Stimulated activated CD8-positive, alpha-beta memory T cell treated with anti-CD3 and anti-CD28 coated beads, Interleukin-4, amount 100 ng/mL, for 1 hour (primary cell): ENCODE results near the gene DLG2.

Experiments used
- DNase-seq, 2 donors: peaks; one replicate each; pipeline ENCODE4 v3.0.0-alpha.2; 2020; ENCODE audit warnings: low read depth in 2 of 2, low spot score in 1 of 2

The DLG2 gene

DNA sequence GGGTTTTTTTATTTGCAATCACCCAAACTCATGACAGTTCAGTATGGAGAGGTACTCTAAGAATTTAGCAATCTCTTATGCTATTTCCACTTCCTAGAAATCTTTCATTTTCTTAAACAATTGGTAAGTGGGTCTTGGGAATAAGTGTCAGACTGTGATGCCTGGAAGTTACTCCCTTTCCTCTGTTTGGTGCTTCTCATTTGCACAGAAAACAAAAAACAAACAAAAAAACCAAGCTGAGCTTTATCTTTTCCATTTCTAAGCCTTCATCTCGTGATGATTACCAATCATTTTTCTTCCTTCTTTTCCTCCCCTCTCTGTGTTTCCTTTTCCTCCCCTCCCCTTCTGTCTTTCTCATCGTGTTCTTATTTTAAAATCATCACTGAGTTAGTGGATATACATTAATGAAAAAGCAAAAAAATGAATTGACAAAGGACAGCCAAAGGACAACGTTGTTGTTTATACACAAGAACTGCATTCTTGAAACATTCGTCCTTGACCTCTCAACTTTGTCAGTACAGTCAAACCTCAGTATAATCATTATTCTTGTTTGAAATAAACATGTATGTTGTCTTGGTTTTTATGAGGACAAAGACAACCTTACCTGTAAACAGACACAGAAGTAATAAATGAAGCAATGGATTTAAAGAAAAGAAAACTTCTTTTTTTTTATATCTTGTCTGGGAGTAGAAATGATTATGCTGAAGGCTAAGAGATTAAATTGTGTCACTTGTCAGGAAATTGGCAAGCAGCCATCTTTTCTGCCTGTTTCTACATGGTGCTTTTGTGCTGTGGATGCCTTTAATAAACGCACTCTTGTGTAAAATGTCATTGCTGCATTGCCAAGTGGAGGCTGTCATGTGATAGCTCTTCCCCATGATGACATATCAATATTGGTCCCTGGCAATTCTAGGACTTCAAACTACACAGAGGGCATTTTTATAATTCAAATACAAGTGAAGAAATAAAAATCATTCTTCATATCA, 1537.8 kb downstream of the DLG2 start:
- DNase-seq = no peak

DNA sequence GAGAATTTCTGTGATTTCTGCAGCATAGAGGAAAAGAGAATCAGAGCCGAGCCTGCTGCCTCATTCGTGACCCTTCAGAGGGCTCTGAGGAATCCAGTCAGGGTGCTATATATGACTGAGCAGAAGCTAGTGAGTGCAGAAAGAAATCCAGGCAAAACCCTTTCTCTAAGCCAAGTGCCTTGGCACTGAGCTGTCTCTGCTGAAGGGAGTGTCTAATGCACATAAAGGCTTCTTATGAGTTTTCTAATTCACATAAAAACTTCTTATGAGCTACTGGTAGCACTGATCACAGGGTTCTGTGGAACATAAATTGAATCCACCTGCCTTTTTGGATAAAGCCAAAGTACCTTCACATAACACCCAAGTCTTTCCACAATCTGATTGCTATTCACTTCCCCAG, 1555.3 kb downstream of the DLG2 start:
- no peak for DNase-seq

GRCh38 chr11:84069048-84069447, 1558.1 kb downstream of the DLG2 start:
- DNase-seq = no peak

- no peak for DNase-seq
These were observed 1565.4 kb downstream of the DLG2 start for GRCh38 chr11:84061726-84062125.

- no peak for DNase-seq
These were observed 1570.3 kb downstream of the DLG2 start for GRCh38 chr11:84056653-84057376.

DNA sequence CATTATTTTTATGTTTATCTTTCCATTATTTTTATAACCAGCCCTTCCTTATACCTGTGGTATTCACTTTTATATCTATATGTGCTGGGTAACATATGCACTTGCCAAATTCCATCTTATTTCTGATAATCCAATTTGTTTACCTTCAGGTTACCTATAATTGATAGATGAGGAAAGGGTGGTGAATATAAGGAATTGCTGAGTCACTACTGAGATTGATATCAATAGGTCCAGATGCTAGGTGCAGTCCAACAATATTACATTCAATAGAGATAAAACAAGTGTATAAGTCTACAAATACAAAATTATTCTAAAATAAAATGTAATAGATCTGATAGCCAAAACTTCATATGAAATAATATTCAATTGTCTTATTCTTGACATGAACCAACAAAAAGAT, 1582.0 kb downstream of the DLG2 start:
- DNase-seq = no peak

DNA sequence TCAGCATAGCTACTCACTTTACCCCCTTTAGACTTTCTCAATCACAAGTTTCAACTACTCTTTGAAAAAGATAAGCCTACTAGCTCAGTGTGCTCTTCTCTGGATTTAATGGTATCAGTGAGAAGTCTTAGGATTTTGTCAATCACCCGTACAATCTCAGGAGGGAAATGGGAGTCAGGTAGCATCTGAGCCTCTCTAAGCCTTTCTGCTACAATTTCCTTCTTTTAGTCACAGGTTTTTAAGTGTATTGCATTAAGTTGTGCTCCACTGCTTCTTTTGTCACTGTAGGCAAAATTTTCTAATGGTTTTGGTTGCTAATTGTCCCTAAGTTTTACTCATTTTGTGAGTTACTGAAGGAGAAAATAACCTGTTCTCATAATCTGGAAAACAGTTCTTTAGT, 1582.4 kb downstream of the DLG2 start:
- no peak for DNase-seq

- DNase-seq = no peak
These were observed 1590.4 kb downstream of the DLG2 start for GRCh38 chr11:84036664-84037194.

DNA sequence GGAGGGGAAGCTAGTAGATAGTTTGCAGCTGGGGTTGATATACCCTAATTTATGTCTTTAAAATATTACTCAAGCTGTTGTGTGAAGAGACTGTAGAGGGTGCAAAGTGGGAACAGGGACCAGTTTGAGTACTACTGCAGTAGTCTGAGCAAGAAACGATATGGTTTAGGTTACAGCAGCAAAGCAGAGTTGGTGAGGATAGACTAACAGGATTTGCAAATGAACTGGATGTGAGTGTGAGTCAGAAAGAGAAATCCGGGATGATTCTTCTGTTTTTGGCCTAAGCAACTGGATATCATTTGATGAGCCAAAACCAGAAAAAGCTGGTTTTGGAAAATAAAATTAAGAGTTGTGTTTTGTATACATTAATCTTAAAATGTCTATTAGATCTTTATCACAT, 1591.5 kb downstream of the DLG2 start:
- DNase-seq = no peak

GRCh38 chr11:84034484-84034883, 1592.7 kb downstream of the DLG2 start:
- DNase-seq = no peak

- DNase-seq = no peak
These were observed 1602.9 kb downstream of the DLG2 start for GRCh38 chr11:84024266-84024665.

- DNase-seq = no peak
These were observed 1604.4 kb downstream of the DLG2 start for GRCh38 chr11:84022695-84023094.

DNA sequence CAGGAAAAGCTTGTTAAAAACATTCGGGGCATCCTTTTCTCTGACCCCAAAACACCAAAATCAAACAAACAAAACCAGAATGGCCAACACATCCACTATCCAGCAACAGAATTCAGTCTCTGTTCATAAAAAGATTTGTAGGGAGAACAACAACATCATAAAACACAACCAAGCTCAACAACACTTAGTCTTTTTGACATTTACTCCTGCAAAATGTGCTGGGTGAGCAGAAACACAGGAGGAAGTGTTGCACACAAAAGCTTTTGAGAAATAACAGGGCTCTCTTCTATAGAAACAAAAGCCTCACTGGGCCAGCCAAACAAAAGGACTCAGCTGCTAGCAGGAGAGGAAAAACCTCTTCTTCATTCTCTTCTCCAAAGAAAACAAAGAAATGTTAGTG, 1604.9 kb downstream of the DLG2 start:
- no peak for DNase-seq

DNA sequence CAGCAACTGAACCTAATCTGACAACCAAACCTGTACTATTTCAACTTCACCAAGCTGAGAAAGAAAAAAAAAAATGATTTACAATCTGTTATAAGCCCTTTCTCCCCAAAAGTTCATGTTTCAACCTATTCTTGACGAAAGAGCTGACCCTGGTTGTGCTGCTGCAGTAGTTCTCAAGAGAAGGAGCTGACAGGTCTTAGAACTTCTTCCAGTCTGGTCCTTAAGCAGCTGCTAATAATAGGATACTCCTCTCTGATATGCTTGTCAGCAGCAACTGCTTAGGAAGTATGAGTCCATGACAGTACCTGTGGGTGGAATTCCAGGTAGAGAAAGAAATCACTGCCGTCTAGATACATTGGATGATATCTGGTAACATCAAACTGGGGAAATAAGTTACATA, 1605.9 kb downstream of the DLG2 start:
- no peak for DNase-seq

- DNase-seq = no peak
These were observed 1607.5 kb downstream of the DLG2 start for GRCh38 chr11:84019571-84020194.

- no peak for DNase-seq
These were observed 1612.6 kb downstream of the DLG2 start for GRCh38 chr11:84014539-84014938.

DNA sequence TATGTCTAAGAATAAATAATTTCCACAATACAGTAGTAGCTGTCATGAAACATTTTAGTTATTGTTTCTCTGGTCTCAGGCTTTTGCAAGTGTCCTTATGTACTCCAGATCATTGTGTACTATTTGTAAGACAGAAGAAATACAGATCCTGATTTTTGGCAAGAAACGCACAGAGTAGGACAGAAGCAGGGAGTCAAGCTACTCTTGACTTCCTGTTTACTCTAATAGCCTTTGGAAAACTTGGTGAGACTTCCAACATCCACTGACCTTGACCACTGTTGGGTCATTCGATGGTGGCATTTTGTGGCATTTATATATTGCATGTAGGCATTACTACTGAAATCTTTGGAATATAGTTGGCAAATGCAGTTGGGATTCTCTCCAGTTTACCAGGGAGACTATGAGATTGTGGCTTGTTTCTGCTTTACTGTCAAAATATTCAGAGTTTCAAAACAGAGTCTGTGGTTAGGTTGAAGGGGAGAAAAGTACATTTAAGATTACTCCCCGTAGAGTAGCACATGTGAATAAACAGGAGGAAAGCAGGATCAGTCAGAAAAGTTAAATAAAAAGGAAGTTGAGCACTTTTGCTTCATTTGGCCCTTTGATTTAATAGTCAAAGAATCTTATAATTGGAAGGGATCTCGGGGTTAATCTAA, 1614.8 kb downstream of the DLG2 start:
- DNase-seq = no peak

DNA sequence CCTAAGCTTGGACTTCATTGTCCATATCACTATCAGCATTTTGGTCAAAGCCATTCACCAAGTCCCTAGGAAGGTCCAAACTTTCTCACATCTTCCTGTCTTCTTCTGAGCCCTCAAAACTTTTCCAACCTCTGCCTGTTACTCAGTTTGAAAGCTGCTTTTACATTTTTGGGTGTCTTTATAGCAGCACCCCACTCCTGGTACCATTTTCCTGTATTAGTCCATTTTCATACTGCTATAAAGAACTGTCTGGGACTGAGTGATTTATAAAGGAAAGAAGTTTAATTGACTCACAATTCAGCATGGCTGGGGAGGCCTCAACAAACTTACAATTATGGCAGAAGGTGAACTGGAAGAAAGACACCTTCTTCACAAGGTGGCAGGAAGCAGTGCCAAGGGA, 1624.0 kb downstream of the DLG2 start:
- no peak for DNase-seq

DNA sequence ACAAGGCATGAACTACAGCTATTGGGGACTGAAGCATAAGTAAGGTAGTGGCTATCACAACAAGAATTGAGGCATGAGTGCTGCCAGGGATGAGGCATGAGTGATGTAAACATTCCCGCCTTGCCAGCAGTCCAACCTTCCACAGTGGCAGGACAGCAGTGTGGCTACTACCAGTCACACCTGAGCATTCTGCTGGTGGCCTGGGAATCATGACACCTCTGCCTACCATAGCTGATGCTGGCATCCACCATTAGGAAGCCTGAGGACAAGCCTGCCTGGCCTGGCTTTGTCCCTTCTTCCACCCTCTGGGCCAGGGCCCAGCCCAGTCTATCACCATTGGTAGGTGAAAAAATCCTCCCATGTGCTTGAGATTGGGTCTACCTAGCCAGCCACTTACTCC, 1628.2 kb downstream of the DLG2 start:
- no peak for DNase-seq

GRCh38 chr11:83990160-83990733, 1636.9 kb downstream of the DLG2 start:
- no peak for DNase-seq

DNA sequence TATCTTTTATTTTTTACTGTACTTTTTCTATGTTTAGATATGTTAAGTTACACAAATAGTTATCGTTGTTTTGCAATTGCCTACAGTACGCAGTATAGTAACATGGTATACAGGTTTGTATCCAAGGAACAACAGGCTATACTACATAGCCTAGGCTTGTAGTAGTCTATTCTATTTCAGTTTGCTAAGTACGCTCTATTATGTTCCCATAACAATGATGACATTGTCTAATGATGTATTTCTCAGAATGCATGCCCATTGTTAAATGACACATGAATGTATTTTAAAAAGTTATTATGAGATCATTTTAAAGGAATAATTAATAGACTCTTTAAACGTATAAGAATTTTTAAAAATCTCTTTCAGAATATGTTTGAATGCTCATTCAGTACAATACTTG, 1644.3 kb downstream of the DLG2 start:
- DNase-seq = no peak
